Breast epithelium (tissue), 3 donors: ENCODE measurements around the gene NOVA1.

Experiments used
- POLR2A ChIP-seq: fragments of 450-650 bp; IDR thresholded peaks from one replicate; pipeline ENCODE4 v1.6.1; 2016; ENCODE audit warnings: antibody characterized with exemption, mild to moderate bottlenecking, moderate library complexity
- POLR2AphosphoS5 ChIP-seq, 3 donors: sonication (generic); formaldehyde crosslinking; IDR thresholded peaks; one replicate each; pipeline ENCODE4 v1.6.1; 2017; ENCODE audit warnings: antibody characterized with exemption in 3 of 3
- TF ChIP-seq, protein P1 (sequence below), 3 donors: fragments of 450-650 bp; IDR thresholded peaks; one replicate each; pipeline ENCODE4 v1.5.1; 2016 to 2017; ENCODE audit warnings: antibody characterized with exemption in 3 of 3, mild to moderate bottlenecking in 3 of 3, moderate library complexity in 3 of 3

DNA sequence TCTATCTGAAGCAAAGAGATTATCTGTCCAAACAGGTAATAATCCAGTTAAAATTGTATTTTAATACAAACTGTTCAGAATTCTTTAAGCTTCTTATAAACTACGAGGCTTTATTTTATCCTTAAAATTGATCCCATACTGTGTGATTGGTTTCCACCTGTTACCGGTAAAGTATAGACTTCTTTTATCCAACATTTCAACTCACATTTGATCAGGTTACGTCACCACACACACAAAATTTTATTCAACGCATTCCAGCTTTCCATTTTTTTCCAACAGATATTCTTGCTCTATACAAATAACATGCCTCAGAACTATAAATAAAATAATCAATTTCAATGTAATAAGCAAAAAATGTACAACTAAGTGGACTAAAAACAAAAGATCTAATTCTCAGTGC, 4.5 kb downstream of the NOVA1 start:
- TF ChIP-seq, protein P1, sequence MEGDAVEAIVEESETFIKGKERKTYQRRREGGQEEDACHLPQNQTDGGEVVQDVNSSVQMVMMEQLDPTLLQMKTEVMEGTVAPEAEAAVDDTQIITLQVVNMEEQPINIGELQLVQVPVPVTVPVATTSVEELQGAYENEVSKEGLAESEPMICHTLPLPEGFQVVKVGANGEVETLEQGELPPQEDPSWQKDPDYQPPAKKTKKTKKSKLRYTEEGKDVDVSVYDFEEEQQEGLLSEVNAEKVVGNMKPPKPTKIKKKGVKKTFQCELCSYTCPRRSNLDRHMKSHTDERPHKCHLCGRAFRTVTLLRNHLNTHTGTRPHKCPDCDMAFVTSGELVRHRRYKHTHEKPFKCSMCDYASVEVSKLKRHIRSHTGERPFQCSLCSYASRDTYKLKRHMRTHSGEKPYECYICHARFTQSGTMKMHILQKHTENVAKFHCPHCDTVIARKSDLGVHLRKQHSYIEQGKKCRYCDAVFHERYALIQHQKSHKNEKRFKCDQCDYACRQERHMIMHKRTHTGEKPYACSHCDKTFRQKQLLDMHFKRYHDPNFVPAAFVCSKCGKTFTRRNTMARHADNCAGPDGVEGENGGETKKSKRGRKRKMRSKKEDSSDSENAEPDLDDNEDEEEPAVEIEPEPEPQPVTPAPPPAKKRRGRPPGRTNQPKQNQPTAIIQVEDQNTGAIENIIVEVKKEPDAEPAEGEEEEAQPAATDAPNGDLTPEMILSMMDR (IDR thresholded peaks at IDR 0.05): no peak
- TF ChIP-seq POLR2AphosphoS5 (IDR thresholded peaks at IDR 0.05) (no peak), POLR2A (no peak)
